Cerebellar cortex (tissue), 1 donor: ENCODE measurements around the gene IQCH.
"Not testable (repeated sequence)": the region's sequence is repeated elsewhere in the genome, so short reads cannot be mapped to it uniquely, and the experiment has no call there.

ENCODE experiments used
- DNase-seq: peaks from one replicate; pipeline ENCODE4 v3.0.0-alpha.2; 2015; ENCODE audit warnings: low spot score

The IQCH gene

GRCh38 chr15:67399925-67400324 is 145.3 kb downstream of the IQCH start:
- no peak for DNase-seq

- DNase-seq: peak; percentile 58
Observed at GRCh38 chr15:67400890-67401289, 146.3 kb downstream of the IQCH start.

DNA sequence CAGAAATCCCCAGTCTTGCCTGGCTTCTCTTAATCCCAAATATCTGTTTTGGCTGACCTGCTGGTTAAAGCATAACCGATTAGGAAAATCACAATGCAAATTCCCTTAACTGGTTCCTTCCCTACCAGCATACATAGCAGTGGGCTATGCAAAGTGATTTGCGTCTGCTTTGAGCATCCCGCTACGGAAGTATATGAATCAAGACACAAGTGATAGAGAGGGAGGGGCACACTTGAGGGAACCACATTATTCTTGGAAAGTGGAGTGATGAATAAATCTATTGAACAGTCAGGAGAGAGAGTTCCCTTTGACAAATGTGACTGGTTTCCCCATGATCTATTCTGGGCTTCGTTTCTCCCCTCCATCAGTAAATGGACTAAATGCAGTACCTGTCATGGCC is 146.8 kb downstream of the IQCH start:
- peak; percentile 37 for DNase-seq

DNA sequence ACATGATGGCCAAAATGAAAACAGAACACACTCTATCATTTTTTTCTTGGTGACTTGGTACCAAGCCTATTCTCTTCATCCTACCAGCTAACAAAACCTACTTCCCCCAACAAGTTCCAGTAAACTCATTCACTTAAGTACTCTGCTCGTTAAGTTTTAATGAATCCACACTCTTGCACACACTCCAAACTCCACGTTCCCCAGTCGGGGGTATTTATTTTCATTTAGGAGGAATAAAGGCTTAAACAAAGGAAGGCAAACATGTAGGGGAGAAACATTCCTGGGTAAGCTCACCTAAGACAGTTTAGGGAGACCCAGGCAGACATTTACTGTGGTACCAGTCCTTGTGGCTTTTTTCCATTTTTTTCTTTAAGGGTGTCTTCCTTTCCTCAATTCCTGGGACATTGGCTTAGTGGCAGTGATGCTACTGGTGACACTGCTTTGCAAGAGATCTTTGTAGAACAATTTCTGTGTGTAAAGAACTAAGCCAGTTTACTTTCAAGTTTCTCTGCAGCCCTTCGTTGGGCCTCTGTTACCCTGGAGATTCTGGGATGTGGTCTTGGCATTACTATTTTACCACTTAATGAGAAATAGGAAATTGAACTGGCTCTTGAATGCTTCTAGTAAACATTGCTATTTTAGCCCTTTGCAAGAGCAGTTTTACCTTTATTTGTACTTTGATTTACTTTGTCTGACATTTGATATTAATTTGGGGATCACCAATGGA is 149.0 kb downstream of the IQCH start:
- peak; percentile 81 for DNase-seq

DNA sequence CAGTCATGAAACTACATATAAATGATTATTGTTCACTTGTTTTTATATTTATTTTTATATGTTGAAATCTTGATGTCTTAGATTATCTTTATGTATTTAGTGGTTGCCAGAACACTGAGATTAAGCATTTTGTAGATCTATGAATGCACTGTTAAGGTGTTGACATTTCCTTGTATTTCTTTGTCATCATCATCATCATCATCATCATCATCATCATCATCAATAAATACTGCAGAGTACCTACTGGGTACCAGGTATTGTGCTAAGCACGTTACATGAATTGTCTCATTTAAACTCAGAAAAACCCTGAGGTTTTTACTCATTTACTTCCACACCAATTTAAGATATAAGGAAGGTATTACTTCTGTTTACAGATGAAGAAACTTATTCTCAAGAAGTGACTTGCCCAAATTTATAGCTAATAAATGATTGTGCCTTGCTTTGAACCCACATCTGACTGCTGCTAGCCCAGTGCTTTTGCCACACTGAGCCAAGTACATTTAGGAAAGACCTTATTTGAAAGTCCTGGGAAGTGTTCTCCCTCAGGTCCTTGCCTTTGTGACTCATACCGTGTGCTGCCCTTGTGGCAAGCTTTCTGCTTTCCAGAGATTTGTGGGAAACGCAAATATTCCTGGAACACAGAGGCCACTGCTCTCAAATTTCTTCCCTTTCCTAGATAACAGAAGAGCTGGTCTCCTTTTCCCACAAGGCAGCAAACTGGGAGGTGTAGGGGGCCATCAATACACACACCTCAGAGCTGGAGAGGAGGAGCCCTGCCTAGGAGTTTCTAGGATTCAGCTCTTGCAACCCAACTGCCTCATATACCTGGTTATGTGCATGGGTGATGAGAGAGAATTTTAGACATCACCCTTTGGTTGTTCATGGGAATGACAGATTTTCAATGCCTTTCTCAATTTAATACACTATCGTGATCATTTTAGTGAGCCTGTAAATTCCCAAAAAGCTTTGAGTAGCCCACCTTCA is 150.9 kb downstream of the IQCH start:
- peak; percentile 75 for DNase-seq

- DNase-seq: peak; percentile 75
Observed at GRCh38 chr15:67406257-67406861, 151.8 kb downstream of the IQCH start.

- peak; percentile 58 for DNase-seq
Observed at GRCh38 chr15:67407786-67408185, 153.2 kb downstream of the IQCH start.

- DNase-seq: no peak
Observed at GRCh38 chr15:67409175-67409574, 154.6 kb downstream of the IQCH start.

DNA sequence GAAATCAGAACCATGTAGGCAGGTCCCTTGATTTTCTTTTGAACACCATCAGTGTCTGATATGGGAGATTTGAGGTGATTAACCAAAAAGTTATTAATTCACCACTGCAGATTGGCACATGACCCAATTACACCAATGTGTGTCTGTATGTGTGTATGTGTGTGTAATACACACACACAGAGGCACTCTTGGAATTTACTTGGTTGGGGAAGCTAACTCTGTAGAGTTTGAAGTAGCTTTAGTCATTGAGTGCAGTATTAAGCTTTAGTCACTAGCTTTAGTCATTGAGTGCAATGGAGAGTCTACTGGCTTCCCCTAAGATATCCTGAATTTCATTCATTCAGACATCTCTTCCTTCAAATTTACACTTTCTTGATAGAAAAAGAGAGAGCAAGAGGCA is 156.9 kb downstream of the IQCH start:
- no peak for DNase-seq

GRCh38 chr15:67413770-67414390 is 159.3 kb downstream of the IQCH start:
- no peak for DNase-seq

GRCh38 chr15:67415181-67415580 is 160.6 kb downstream of the IQCH start:
- peak; percentile 63 for DNase-seq

GRCh38 chr15:67416891-67417290 is 162.3 kb downstream of the IQCH start:
- peak; percentile 45 for DNase-seq

DNA sequence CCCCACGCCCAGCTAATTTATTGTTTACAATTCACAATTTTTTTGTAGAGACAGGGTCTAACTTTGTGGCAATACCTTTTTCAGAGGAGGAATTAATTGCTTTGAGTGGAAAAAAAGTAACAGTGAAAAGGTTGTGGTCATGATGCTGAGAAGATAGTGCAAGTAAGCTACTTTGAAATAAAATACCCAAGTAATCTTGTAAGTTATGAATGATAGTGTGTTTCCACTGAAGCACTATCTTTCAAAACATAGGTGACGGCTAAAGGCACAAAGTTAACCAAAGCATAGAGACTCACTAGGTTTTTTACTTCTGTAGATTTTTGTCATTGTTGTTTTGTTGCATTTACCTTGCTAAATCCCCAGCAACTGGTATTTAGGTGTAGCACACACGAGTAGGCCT is 165.1 kb downstream of the IQCH start:
- DNase-seq: no peak

- DNase-seq: no peak
Observed at GRCh38 chr15:67420137-67420536, 165.6 kb downstream of the IQCH start.

GRCh38 chr15:67421105-67421504 is 166.5 kb downstream of the IQCH start:
- no peak for DNase-seq

- DNase-seq: no peak
Observed at GRCh38 chr15:67422296-67422695, 167.7 kb downstream of the IQCH start.

- DNase-seq: peak; percentile 65
Observed at GRCh38 chr15:67433495-67434099, 179.0 kb downstream of the IQCH start.

DNA sequence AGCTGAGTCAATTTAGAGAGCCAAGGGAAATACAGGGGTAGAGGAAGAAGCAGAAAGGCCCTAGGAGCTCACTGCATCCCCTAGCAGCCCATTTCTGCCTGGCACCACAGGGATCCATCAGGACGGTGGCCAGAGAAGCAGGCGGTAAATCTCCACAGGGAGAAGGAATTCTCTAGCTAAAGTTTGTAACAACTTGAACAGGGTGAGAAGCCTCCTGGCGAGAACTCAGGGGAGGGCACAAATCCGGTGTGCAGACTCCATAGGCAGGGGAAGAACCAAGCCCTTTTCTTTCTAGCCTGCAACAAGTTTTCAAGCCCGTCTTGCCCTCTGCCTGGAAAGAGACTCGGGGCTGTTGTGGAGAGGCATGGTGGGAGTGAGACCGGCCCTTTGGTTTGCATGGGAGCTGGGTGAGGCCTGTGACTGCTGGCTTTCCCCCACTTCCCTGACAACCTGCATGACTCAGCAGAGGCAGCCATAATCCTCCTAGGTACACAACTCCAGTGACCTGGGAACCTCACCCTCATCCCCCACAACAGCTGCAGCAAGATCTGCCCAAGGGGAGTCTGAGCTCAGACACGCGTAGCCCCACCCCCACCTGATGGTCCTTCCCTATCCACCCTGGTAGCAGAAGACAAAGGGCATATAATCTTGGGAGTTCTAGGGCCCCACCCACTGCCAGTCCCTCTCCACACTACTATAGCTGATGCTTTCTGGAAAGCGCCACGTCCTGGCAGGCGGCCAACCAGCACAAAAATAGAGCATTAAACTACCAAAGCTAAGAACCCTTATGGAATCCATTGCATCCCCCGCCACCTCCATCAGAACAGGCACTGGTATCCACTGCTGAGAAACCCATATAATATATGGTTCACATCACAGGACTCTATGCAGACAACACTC is 182.0 kb downstream of the IQCH start:
- DNase-seq: not testable (repeated sequence)

DNA sequence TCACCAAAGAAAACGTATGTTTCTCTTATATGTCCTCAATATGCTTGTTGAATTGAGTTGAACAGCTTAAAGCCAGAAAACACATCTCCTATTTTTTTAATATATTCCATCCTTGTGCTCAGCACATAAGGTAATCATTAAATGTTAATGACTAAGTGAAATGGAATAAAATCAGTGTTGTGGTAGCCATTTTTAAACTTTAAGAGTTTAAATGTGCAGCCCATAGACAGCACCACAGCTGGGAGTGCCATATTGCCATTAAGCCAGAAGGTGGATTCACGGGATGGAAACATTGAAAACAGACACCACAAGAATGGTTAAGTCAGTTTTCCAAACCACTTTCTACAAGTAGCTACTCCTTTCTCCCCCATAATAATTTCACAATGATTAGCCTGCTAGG is 189.5 kb downstream of the IQCH start:
- no peak for DNase-seq

GRCh38 chr15:67446449-67446848 is 191.9 kb downstream of the IQCH start:
- DNase-seq: no peak

- DNase-seq: not testable (repeated sequence)
Observed at GRCh38 chr15:67448372-67448771, 193.8 kb downstream of the IQCH start.
